ENCODE results near the gene GPAT3.

GPAT3 gene

GRCh38 chr4:83510442-83510841, 25.5 kb upstream of the GPAT3 start:
- no peaks in the 10 kb centered on the region for H3K36me3 ChIP-seq (ENCODE audit: control insufficient read depth, insufficient read depth, low read length)
- DNase-seq (ENCODE audit: extremely low read depth, insufficient read length), result no peak
- no peak overlapping the region for H3K4me3 ChIP-seq (replicated peaks; ENCODE audit: low read depth, low read length)
- no peaks in the 10 kb centered on the region for H3K27me3 ChIP-seq (replicated peaks; ENCODE audit: control insufficient read depth, insufficient read depth, low read length)
- TF ChIP-seq CTCF (IDR thresholded peaks at IDR 0.05; ENCODE audit: insufficient read depth, low read length, poor library complexity, severe bottlenecking), result no peak

- no peak for DNase-seq (ENCODE audit: extremely low read depth, insufficient read length)
- no peak for TF ChIP-seq CTCF (IDR thresholded peaks at IDR 0.05; ENCODE audit: insufficient read depth, low read length, poor library complexity, severe bottlenecking)
- Histone ChIP-seq H3K27me3 (replicated peaks; ENCODE audit: control insufficient read depth, insufficient read depth, low read length) (no peaks in the 10 kb centered on the region), H3K36me3 (ENCODE audit: control insufficient read depth, insufficient read depth, low read length) (no peaks in the 10 kb centered on the region), H3K4me3 (replicated peaks; ENCODE audit: low read depth, low read length) (no peak overlapping the region)
Observed at GRCh38 chr4:83516042-83516772, 19.7 kb upstream of the GPAT3 start.

GRCh38 chr4:83522239-83522638, 13.7 kb upstream of the GPAT3 start:
- Histone ChIP-seq H3K4me3 (replicated peaks; ENCODE audit: low read depth, low read length) (no peak overlapping the region), H3K27me3 (replicated peaks; ENCODE audit: control insufficient read depth, insufficient read depth, low read length) (no peaks in the 10 kb centered on the region), H3K36me3 (ENCODE audit: control insufficient read depth, insufficient read depth, low read length) (no peaks in the 10 kb centered on the region)
- DNase-seq (ENCODE audit: extremely low read depth, insufficient read length), result no peak
- TF ChIP-seq CTCF (IDR thresholded peaks at IDR 0.05; ENCODE audit: insufficient read depth, low read length, poor library complexity, severe bottlenecking), result no peak

GRCh38 chr4:83527671-83528070, 8.2 kb upstream of the GPAT3 start:
- Histone ChIP-seq H3K36me3 (ENCODE audit: control insufficient read depth, insufficient read depth, low read length) (no peaks in the 10 kb centered on the region), H3K4me3 (replicated peaks; ENCODE audit: low read depth, low read length) (no peak overlapping the region), H3K27me3 (replicated peaks; ENCODE audit: control insufficient read depth, insufficient read depth, low read length) (no peaks in the 10 kb centered on the region)
- DNase-seq (ENCODE audit: extremely low read depth, insufficient read length), result no peak
- TF ChIP-seq CTCF (IDR thresholded peaks at IDR 0.05; ENCODE audit: insufficient read depth, low read length, poor library complexity, severe bottlenecking), result no peak

- no peaks in the 10 kb centered on the region for H3K27me3 ChIP-seq (replicated peaks; ENCODE audit: control insufficient read depth, insufficient read depth, low read length)
- H3K4me3 ChIP-seq (replicated peaks; ENCODE audit: low read depth, low read length), result peak overlapping the region; percentile 68
- no peaks in the 10 kb centered on the region for H3K36me3 ChIP-seq (ENCODE audit: control insufficient read depth, insufficient read depth, low read length)
- no peak for TF ChIP-seq CTCF (IDR thresholded peaks at IDR 0.05; ENCODE audit: insufficient read depth, low read length, poor library complexity, severe bottlenecking)
- DNase-seq (ENCODE audit: extremely low read depth, insufficient read length), result peak; percentile 10
Observed at GRCh38 chr4:83536362-83537272, 709 bp downstream of the GPAT3 start.
